ENCODE data around the gene KAT2B. TPM values are rescaled to one million over a fixed set of nuclear protein-coding genes. Genes with fewer than 3 reads are reported as not detected.

Gene KAT2B
- total and polyA plus RNA-seq, 12 donors = 11.4 to 104 (median 85.2) TPM

DNA sequence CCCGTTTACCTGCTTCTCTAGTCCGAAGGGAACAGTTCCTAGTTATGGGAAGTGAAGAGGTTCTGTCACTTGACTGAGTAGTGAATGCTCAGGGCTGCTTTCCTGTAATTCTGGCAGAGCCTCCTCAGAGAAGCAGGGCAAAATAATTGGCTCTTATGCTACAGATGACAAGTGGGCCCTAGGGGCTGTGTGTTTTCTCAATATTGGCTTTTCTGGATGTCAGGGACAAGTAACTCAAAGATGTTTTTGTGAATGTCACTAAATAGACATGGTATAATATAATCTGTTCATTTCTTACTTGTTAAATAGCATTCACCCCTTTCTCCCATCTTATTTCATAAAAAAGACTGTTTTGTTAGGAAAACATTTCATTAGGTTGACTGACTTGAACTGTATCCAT, 105.6 kb downstream of the KAT2B start:
- 89 to 91% methylated on average over 2 of the region's 2 CpGs for WGBS, 2 donors
- intact Hi-C loops (cut with DNase I) = no loop called here
- Histone ChIP-seq H3K4me3 (no peak overlapping the region), H3K36me3 (peaks cover 0 to 77% (median 18%) of the 10 kb centered on the region in 9 donors), H3K27ac (no peak overlapping the region), H3K27me3 (no peaks in the 10 kb centered on the region), H3K9me3 (no peaks in the 10 kb centered on the region), H3K4me1 (peaks cover 0 to 18% (median 4%) of the 10 kb centered on the region in 9 donors)
- DNase-seq = no peak
- ATAC-seq = no peak
- TF ChIP-seq, protein P1, sequence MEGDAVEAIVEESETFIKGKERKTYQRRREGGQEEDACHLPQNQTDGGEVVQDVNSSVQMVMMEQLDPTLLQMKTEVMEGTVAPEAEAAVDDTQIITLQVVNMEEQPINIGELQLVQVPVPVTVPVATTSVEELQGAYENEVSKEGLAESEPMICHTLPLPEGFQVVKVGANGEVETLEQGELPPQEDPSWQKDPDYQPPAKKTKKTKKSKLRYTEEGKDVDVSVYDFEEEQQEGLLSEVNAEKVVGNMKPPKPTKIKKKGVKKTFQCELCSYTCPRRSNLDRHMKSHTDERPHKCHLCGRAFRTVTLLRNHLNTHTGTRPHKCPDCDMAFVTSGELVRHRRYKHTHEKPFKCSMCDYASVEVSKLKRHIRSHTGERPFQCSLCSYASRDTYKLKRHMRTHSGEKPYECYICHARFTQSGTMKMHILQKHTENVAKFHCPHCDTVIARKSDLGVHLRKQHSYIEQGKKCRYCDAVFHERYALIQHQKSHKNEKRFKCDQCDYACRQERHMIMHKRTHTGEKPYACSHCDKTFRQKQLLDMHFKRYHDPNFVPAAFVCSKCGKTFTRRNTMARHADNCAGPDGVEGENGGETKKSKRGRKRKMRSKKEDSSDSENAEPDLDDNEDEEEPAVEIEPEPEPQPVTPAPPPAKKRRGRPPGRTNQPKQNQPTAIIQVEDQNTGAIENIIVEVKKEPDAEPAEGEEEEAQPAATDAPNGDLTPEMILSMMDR (IDR thresholded peaks at IDR 0.05) = no peak

DNA sequence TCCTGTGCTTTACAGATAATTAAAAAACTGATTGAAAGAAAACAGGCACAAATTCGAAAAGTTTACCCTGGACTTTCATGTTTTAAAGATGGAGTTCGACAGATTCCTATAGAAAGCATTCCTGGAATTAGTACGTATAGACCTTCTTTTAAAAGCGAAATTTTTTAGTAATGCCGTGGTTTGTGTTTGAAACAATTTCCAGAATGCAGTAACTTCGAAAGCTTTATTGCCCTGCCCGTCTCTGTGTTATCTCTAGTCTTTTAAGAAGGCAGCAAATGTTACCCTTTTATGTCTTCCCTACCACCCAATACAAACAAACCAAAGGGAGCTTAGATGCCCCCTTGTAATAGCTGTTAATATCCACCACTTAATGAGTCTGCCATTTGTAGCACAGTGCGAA, 106.1 kb downstream of the KAT2B start:
- no peak overlapping the region for H3K27ac ChIP-seq
- H3K4me3 ChIP-seq = no peak overlapping the region
- peaks cover 0 to 80% (median 18%) of the 10 kb centered on the region in 9 donors for H3K36me3 ChIP-seq
- TF ChIP-seq, protein P1 (IDR thresholded peaks at IDR 0.05) = no peak
- no peak for DNase-seq
- 91 to 93% methylated on average over 8 of the region's 8 CpGs for WGBS, 2 donors
- H3K9me3 ChIP-seq = no peaks in the 10 kb centered on the region
- H3K27me3 ChIP-seq = no peaks in the 10 kb centered on the region
- intact Hi-C loops (cut with DNase I) = no loop called here
- H3K4me1 ChIP-seq = peaks cover 0 to 14% (median 4%) of the 10 kb centered on the region in 9 donors
- ATAC-seq = no peak

DNA sequence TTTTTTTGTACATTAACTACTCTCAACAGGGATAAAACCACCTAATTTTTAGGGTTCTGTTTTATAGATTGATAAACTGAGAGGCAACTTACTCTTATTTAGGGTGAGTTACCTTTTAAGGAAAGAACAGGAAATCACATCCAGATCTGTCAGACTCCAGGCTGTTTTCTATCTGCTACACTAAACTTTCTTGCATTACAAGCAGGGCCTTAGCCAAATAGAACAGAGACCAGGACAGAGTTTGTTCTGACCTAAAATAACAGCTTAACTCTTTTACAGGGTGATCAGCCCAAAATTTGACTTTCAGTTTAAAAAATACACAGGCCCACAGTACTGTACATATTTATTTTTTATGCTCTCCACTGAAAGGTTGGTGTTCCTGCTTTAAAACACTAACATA, 107.1 kb downstream of the KAT2B start:
- Histone ChIP-seq H3K4me1 (peaks cover 0 to 3% (median 1%) of the 10 kb centered on the region in 9 donors), H3K9me3 (no peaks in the 10 kb centered on the region), H3K4me3 (no peak overlapping the region), H3K36me3 (peaks cover 0 to 84% (median 18%) of the 10 kb centered on the region in 9 donors), H3K27me3 (no peaks in the 10 kb centered on the region), H3K27ac (no peak overlapping the region)
- no peak for ATAC-seq
- intact Hi-C loops (cut with DNase I) = no loop called here
- TF ChIP-seq, protein P1 (IDR thresholded peaks at IDR 0.05) = no peak
- no peak for DNase-seq

DNA sequence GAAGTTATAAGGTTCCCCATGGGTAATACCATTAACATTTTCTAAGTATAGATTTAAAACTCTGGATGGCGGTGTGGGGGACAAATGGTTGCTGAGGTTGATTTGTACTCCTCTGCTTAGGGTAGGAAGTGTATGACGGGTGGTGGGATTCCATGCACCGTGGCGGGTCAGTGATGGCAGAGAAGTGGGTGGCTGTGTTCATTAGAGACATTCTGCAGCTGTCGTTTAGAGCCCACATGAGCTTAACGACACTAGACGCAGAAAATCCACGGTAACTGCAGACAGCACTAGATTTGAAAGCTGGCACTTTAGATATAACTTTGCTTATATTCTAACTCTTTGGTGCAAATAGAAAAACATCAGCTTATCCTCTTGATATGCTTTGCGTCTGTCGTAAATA, 108.2 kb downstream of the KAT2B start:
- H3K4me1 ChIP-seq = no peaks in the 10 kb centered on the region
- H3K9me3 ChIP-seq = no peaks in the 10 kb centered on the region
- TF ChIP-seq, protein P1 (IDR thresholded peaks at IDR 0.05) = no peak
- H3K27ac ChIP-seq = no peak overlapping the region
- peaks cover 0 to 87% (median 27%) of the 10 kb centered on the region in 9 donors for H3K36me3 ChIP-seq
- no peak for ATAC-seq
- H3K4me3 ChIP-seq = no peak overlapping the region
- no peaks in the 10 kb centered on the region for H3K27me3 ChIP-seq
- no peak for DNase-seq
- intact Hi-C loops (cut with DNase I) = no loop called here
- WGBS, 2 donors = 89 to 93% methylated on average over 10 of the region's 10 CpGs
